Hepatocyte (in vitro differentiated cells): ENCODE data around the gene CRACDL.

ENCODE experiments used
- EZH2 ChIP-seq: fragments of 200-600 bp; sonication (generic); IDR thresholded peaks from 2 replicates; pipeline ENCODE4 v1.6.1; 2016; ENCODE audit warnings: antibody characterized with exemption, mild to moderate bottlenecking, borderline replicate concordance
- EZH2phosphoT487 ChIP-seq: fragments of 200-600 bp; sonication (generic); IDR thresholded peaks from one replicate; pipeline ENCODE4 v1.6.1; 2018; ENCODE audit warnings: antibody characterized with exemption, mild to moderate bottlenecking, low read depth, moderate library complexity; ENCODE audit not compliant: unreplicated experiment, severe bottlenecking
- TF ChIP-seq, protein P1 (sequence below): fragments of 200-600 bp; sonication (generic); IDR thresholded peaks from 2 replicates; pipeline ENCODE4 v1.5.1; 2016; ENCODE audit warnings: antibody characterized with exemption, mild to moderate bottlenecking; ENCODE audit not compliant: poor library complexity

DNA sequence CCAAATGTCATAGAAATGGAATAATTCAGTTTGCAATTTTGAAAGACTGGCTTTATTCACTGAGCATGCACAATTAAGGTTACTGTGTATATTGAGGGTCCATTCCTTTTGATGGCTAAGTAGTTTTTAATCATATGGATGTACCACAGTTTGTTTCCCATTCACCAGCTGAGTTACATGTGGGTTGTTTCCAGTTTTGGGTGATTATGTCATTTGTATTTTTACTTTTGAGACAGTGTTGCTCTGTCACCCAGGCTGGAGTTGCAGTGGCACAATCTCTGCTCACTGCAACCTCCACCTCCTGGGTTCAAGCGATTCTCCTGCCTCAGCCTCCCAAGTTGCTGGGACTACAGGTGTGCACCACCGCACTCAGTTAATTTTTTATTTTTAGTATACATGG is 124.3 kb downstream of the CRACDL start:
- TF ChIP-seq, protein P1, sequence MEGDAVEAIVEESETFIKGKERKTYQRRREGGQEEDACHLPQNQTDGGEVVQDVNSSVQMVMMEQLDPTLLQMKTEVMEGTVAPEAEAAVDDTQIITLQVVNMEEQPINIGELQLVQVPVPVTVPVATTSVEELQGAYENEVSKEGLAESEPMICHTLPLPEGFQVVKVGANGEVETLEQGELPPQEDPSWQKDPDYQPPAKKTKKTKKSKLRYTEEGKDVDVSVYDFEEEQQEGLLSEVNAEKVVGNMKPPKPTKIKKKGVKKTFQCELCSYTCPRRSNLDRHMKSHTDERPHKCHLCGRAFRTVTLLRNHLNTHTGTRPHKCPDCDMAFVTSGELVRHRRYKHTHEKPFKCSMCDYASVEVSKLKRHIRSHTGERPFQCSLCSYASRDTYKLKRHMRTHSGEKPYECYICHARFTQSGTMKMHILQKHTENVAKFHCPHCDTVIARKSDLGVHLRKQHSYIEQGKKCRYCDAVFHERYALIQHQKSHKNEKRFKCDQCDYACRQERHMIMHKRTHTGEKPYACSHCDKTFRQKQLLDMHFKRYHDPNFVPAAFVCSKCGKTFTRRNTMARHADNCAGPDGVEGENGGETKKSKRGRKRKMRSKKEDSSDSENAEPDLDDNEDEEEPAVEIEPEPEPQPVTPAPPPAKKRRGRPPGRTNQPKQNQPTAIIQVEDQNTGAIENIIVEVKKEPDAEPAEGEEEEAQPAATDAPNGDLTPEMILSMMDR: no peak
- TF ChIP-seq EZH2: no peak
- no peak for TF ChIP-seq EZH2phosphoT487
